Esophagus muscularis mucosa (tissue), 4 donors: ENCODE measurements around the gene AFMID. TPM values are rescaled to one million over a fixed set of nuclear protein-coding genes. Genes with fewer than 3 reads are reported as not detected.

Source experiments
- DNase-seq: peaks from one replicate; pipeline ENCODE4 v3.0.0-alpha.2; 2017; ENCODE audit errors: extremely low spot score
- H3K27ac ChIP-seq, 4 donors: fragments of 200-600 bp; sonication (generic); replicated peaks in 1 of 4; 1 replicate in 3 of 4; 2 replicates in 1 of 4; pipeline ENCODE4 v1.5.1; 2016 to 2019; ENCODE audit warnings: mild to moderate bottlenecking in 1 of 4
- H3K27me3 ChIP-seq, 4 donors: fragments of 200-600 bp; sonication (generic); one replicate each; pipeline versions ENCODE4 v1.5.1 to v1.6.0; 2016 to 2019
- H3K36me3 ChIP-seq, 4 donors: fragments of 200-600 bp; sonication (generic); one replicate each; pipeline ENCODE4 v1.5.1; 2016 to 2019
- H3K4me1 ChIP-seq, 4 donors: fragments of 200-600 bp; sonication (generic); one replicate each; pipeline ENCODE4 v1.5.1; 2016 to 2019
- H3K4me3 ChIP-seq, 4 donors: fragments of 200-600 bp; sonication (generic); 1 replicate in 2 of 4; 2 replicates in 2 of 4; pipeline ENCODE4 v1.5.1; 2016 to 2019; ENCODE audit warnings: mild to moderate bottlenecking in 4 of 4, moderate library complexity in 1 of 4
- H3K9me3 ChIP-seq, 4 donors: fragments of 200-600 bp; sonication (generic); 1 replicate in 3 of 4; 2 replicates in 1 of 4; pipeline ENCODE4 v1.5.1; 2016 to 2019
- EP300 ChIP-seq: sonication (generic); formaldehyde crosslinking; IDR thresholded peaks from one replicate; pipeline ENCODE4 v1.6.1; 2017; ENCODE audit warnings: antibody characterized with exemption
- POLR2A ChIP-seq: fragments of 450-650 bp; IDR thresholded peaks from one replicate; pipeline ENCODE4 v1.6.1; 2017; ENCODE audit warnings: antibody characterized with exemption, moderate library complexity, mild to moderate bottlenecking, low read depth
- POLR2AphosphoS5 ChIP-seq, 2 donors: sonication (generic); formaldehyde crosslinking; IDR thresholded peaks; one replicate each; pipeline ENCODE4 v1.6.1; 2017; ENCODE audit warnings: antibody characterized with exemption in 2 of 2
- WGBS: methylation state at CpG from one replicate; pipeline ENCODE4 v1.1.5; 2018; 5-methylcytosine and 5-hydroxymethylcytosine counted together
- intact Hi-C: fragments of 100-400 bp; cut with DNase I; formaldehyde crosslinking; loops from one replicate; pipeline ENCODE4 v1.15.1; 2023
- small RNA-seq, 3 donors: library from RNA; depleted of rRNA; stranded (forward); fragments of <200 nt; gene quantifications; one replicate each; pipeline ENCODE3, GENCODE V24; 2016
- total RNA-seq, 4 donors: library from RNA; depleted of rRNA; stranded (reverse); fragments of >200 nt; gene quantifications; one replicate each; pipeline versions ENCODE4 v1.1.0 to v1.2.1, GENCODE V29; 2016
- TF ChIP-seq, protein P1 (sequence below), 3 experiments: fragments of 200-600 bp in 2 of 3; fragments of 450-650 bp in 1 of 3; sonication (generic) in 2 of 3; IDR thresholded peaks; one replicate each; pipeline ENCODE4 v1.5.1; 2017 to 2019; ENCODE audit warnings: antibody characterized with exemption in 3 of 3, mild to moderate bottlenecking in 2 of 3, moderate library complexity in 1 of 3

The AFMID gene
- total RNA-seq, 4 donors from 2014 or later = 15.7 to 44.3 (median 25.4) TPM

DNA sequence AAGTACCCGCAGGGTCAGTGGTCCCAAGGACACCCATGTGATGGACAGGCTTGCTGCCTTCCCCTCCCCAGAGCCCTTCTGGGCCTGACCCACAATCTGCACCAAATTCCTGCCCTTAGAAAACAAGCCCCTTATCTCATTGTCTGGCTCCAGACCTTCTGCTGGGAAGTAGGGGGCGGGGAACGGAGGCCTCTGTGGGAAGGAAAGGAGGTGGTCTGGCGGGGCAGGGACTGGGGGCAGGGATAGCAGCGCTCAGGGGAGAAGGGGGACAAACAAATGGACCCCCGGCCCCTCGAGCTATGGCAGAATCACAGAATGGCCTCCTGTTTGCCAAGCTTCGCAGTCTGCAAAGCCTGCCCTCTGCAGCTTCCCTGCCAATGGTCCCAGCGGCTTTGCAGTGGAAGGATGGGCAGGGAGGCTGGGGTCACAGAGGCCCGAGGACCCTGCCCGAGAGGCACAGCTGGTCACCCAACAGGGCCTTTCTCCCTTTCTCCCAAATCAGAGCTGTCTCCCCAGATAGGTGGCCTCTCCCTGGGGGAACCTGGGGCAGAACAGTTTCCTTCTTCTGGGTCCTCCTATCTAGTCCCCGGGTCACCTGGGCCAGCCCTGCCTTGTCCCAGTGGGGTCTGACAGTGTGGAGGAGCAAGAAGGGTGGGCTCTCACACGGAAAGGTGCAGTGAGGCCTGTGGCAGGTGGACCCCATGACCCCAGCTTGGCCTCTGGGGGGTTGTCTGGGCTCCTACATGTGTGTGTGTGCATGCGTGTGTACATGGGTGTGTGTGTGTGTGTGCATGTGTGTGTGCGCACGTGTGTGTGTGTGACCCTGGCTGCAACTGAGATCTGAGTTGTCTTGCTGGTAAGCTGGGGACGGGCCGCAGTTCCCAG lies 69.8 kb downstream of the AFMID start:
- intact Hi-C loops = no loop called here
- Histone ChIP-seq H3K9me3 (no peaks in the 10 kb centered on the region), H3K27me3 (no peaks in the 10 kb centered on the region), H3K36me3 (no peaks in the 10 kb centered on the region), H3K4me1 (peaks cover 25 to 51% (median 40%) of the 10 kb centered on the region in 4 donors), H3K27ac (peak overlapping the region in 2 of 4 donors; percentile 59 to 76), H3K4me3 (no peak overlapping the region)
- 70% methylated on average over 18 of the region's 18 CpGs for WGBS
- TF ChIP-seq POLR2A = no peak
- TF ChIP-seq, protein P1, sequence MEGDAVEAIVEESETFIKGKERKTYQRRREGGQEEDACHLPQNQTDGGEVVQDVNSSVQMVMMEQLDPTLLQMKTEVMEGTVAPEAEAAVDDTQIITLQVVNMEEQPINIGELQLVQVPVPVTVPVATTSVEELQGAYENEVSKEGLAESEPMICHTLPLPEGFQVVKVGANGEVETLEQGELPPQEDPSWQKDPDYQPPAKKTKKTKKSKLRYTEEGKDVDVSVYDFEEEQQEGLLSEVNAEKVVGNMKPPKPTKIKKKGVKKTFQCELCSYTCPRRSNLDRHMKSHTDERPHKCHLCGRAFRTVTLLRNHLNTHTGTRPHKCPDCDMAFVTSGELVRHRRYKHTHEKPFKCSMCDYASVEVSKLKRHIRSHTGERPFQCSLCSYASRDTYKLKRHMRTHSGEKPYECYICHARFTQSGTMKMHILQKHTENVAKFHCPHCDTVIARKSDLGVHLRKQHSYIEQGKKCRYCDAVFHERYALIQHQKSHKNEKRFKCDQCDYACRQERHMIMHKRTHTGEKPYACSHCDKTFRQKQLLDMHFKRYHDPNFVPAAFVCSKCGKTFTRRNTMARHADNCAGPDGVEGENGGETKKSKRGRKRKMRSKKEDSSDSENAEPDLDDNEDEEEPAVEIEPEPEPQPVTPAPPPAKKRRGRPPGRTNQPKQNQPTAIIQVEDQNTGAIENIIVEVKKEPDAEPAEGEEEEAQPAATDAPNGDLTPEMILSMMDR (IDR thresholded peaks at IDR 0.05) = no peak
- no peak for TF ChIP-seq POLR2AphosphoS5 (IDR thresholded peaks at IDR 0.05)
- no peak for TF ChIP-seq EP300
- no peak for DNase-seq

Small RNAs within 50 kb of the gene (small RNA-seq; reads per million reads assigned to genes)
- 0 reads per million in 3 donors for gene AC087645.1

Other genes with a start within 250 kb of the AFMID start
- gene TNRC6C, start 228.7 kb upstream of the AFMID start, total RNA-seq = 10 to 100 TPM; 21.4 to 31.6 (median 29.0) TPM
- 10 to 100 TPM; 14.4 to 21.4 (median 18.5) TPM for gene TMC6, start 58.6 kb upstream of the AFMID start, total RNA-seq
- gene TMC8, start 56.6 kb upstream of the AFMID start, total RNA-seq = 1 to 10 TPM; 1.3 to 5.3 (median 2.3) TPM
- gene C17orf99, start 41.0 kb upstream of the AFMID start, total RNA-seq = not detected
- 100 to 1,000 TPM in 2 of 4 donors, 10 to 100 TPM in 2; 63.1 to 164 (median 124) TPM for gene SYNGR2, start 18.8 kb upstream of the AFMID start, total RNA-seq
- gene TK1, start 310 bp upstream of the AFMID start, total RNA-seq = 10 to 100 TPM in 2 of 4 donors, 1 to 10 TPM in 2; 7.9 to 22.1 (median 14.5) TPM
- gene BIRC5, start 26.9 kb downstream of the AFMID start, total RNA-seq = 1 to 10 TPM in 1 of 4 donors, under 1 TPM in 2, not detected in 1; under 0.01 to 2.0 (median 0.13) TPM
- not detected for gene TMEM235, start 44.3 kb downstream of the AFMID start, total RNA-seq
- gene SOCS3, start 172.7 kb downstream of the AFMID start, total RNA-seq = 1,000 to 10,000 TPM in 1 of 4 donors, 10 to 100 TPM in 3; 12.5 to 1,139 (median 39.3) TPM
- gene PGS1, start 191.3 kb downstream of the AFMID start, total RNA-seq = 10 to 100 TPM; 30.7 to 45.9 (median 35.6) TPM